Measurements from ENCODE around the gene MMEL1.
A peak's percentile ranks its signal among the peaks of the same experiment; 100 is the strongest.
"Not testable (repeated sequence)": the region's sequence is repeated elsewhere in the genome, so short reads cannot be mapped to it uniquely, and the experiment has no call there.

MMEL1 gene

GRCh38 chr1:2589431-2590232 is 43.2 kb downstream of the MMEL1 start:
- DNase-seq (ENCODE audit: low spot score) = no peak

GRCh38 chr1:2588661-2589430 is 44.0 kb downstream of the MMEL1 start:
- DNase-seq (ENCODE audit: low spot score) = no peak

- no peak for DNase-seq (ENCODE audit: low spot score)
These were observed 44.8 kb downstream of the MMEL1 start for GRCh38 chr1:2587860-2588571.

GRCh38 chr1:2587071-2587859 is 45.6 kb downstream of the MMEL1 start:
- no peak for DNase-seq (ENCODE audit: low spot score)

- DNase-seq (ENCODE audit: low spot score) = peak; percentile 98
These were observed 46.4 kb downstream of the MMEL1 start, which contains the start of gene PRXL2B for GRCh38 chr1:2586154-2587070. TSS of gene PRXL2B (plus strand) at chr1:2586777. CDS start at chr1:2586886, 109 bp downstream.

GRCh38 chr1:2585318-2586092 is 47.3 kb downstream of the MMEL1 start:
- DNase-seq (ENCODE audit: low spot score) = peak; percentile 63

GRCh38 chr1:2584686-2585317 is 48.0 kb downstream of the MMEL1 start:
- no peak for DNase-seq (ENCODE audit: low spot score)

- DNase-seq (ENCODE audit: low spot score) = no peak
These were observed 48.9 kb downstream of the MMEL1 start for GRCh38 chr1:2583871-2584351.

GRCh38 chr1:2583331-2583791 is 49.5 kb downstream of the MMEL1 start:
- DNase-seq (ENCODE audit: low spot score) = no peak

- no peak for DNase-seq (ENCODE audit: low spot score)
These were observed 50.4 kb downstream of the MMEL1 start for GRCh38 chr1:2582391-2582790.

GRCh38 chr1:2580691-2581090 is 52.1 kb downstream of the MMEL1 start:
- DNase-seq (ENCODE audit: low spot score) = no peak

GRCh38 chr1:2578758-2579118 is 54.1 kb downstream of the MMEL1 start:
- no peak for DNase-seq (ENCODE audit: low spot score)

GRCh38 chr1:2577565-2578075 is 55.2 kb downstream of the MMEL1 start:
- DNase-seq (ENCODE audit: low spot score) = not testable (repeated sequence)

GRCh38 chr1:2575801-2576663 is 56.8 kb downstream of the MMEL1 start:
- no peak for DNase-seq (ENCODE audit: low spot score)

GRCh38 chr1:2574350-2574749 is 58.5 kb downstream of the MMEL1 start:
- DNase-seq (ENCODE audit: low spot score) = no peak

- DNase-seq (ENCODE audit: low spot score) = no peak
These were observed 59.4 kb downstream of the MMEL1 start for GRCh38 chr1:2573250-2573920.

- no peak for DNase-seq (ENCODE audit: low spot score)
These were observed 61.5 kb downstream of the MMEL1 start for GRCh38 chr1:2571348-2571747.
